ENCODE data around the gene TMEM54.

Gene TMEM54

DNA sequence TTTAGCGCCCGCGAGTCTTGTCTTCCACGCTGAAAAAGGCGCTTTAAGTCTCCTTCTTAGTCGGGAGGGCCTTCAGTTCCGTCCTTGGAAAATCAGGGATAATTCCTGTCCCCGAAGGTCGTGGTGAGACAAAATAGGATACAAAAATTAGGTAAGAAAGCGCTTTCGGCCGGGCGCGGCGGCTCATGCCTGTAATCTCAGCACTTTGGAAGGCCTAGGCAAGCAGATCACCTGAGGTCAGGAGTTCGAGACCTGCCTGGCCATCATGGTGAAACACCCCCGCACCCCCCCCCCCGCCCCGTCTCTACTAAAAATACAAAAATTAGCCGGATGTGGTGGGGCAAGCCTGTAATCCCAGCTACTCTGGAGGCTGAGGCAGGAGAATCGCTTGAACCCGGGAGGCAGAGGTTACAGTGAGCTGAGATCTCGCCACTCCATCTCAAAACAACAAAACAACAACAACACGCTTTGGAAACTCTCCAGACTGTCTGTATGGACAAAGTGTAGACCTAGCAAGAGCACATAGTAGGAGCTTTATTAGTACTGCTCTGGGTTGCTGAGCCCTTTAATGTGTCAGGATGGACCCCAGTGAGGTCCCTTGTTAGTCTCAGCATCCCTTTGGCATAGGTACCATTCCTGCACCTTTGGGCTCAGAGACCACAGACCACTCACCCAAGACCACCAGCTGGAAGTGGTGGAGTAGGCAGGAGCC is 790 bp upstream of the TMEM54 start:
- DNase-seq (ENCODE audit: low spot score) = no peak
- in situ Hi-C loops (cut with MboI; ENCODE audit: low sequenced_read_pairs, unreplicated experiment) = no loop called here
- TF ChIP-seq, protein P1, sequence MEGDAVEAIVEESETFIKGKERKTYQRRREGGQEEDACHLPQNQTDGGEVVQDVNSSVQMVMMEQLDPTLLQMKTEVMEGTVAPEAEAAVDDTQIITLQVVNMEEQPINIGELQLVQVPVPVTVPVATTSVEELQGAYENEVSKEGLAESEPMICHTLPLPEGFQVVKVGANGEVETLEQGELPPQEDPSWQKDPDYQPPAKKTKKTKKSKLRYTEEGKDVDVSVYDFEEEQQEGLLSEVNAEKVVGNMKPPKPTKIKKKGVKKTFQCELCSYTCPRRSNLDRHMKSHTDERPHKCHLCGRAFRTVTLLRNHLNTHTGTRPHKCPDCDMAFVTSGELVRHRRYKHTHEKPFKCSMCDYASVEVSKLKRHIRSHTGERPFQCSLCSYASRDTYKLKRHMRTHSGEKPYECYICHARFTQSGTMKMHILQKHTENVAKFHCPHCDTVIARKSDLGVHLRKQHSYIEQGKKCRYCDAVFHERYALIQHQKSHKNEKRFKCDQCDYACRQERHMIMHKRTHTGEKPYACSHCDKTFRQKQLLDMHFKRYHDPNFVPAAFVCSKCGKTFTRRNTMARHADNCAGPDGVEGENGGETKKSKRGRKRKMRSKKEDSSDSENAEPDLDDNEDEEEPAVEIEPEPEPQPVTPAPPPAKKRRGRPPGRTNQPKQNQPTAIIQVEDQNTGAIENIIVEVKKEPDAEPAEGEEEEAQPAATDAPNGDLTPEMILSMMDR (IDR thresholded peaks at IDR 0.05; ENCODE audit: borderline replicate concordance, control extremely low read depth, extremely low read depth, insufficient read depth, missing control alignments) = no peak

- TF ChIP-seq, protein P1 (IDR thresholded peaks at IDR 0.05; ENCODE audit: borderline replicate concordance, control extremely low read depth, extremely low read depth, insufficient read depth, missing control alignments) = no peak
Measured at GRCh38 chr1:32900371-32900955, 726 bp downstream of the TMEM54 start.

GRCh38 chr1:32899586-32900296 is 1.4 kb downstream of the TMEM54 start:
- DNase-seq (ENCODE audit: low spot score) = no peak
- TF ChIP-seq, protein P1 (IDR thresholded peaks at IDR 0.05; ENCODE audit: borderline replicate concordance, control extremely low read depth, extremely low read depth, insufficient read depth, missing control alignments) = no peak
- in situ Hi-C loops (cut with MboI; ENCODE audit: low sequenced_read_pairs, unreplicated experiment) = no loop called here

More at GRCh38 chr1:32900371-32900955, 726 bp downstream of the TMEM54 start:
- no peak for DNase-seq (ENCODE audit: low spot score)
- in situ Hi-C loops (cut with MboI; ENCODE audit: low sequenced_read_pairs, unreplicated experiment) = no loop called here

GRCh38 chr1:32898958-32899357 is 2.2 kb downstream of the TMEM54 start:
- in situ Hi-C loops (cut with MboI; ENCODE audit: low sequenced_read_pairs, unreplicated experiment) = no loop called here
- TF ChIP-seq, protein P1 (IDR thresholded peaks at IDR 0.05; ENCODE audit: borderline replicate concordance, control extremely low read depth, extremely low read depth, insufficient read depth, missing control alignments) = no peak
- no peak for DNase-seq (ENCODE audit: low spot score)

DNA sequence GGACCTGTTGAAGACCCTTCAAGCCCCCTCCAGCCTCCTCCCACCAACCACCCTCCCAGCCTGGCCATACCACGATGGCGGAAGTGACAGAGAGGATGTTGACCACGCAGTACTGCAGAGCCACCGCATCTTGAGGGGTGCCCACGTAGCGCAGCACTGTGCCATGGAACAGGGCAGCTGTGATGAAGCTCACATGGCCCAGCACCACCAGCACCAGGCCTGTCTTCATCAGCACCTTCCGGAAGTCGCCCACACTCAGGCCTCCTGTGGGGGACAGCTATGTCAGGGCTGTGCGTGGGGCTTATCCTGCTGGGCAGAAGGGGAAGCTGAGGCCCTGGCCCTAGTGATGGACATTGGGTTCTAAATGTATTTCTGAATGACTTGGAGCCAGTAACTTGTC is 3.1 kb downstream of the TMEM54 start:
- DNase-seq (ENCODE audit: low spot score) = no peak
- in situ Hi-C loops (cut with MboI; ENCODE audit: low sequenced_read_pairs, unreplicated experiment) = no loop called here
- TF ChIP-seq, protein P1 (IDR thresholded peaks at IDR 0.05; ENCODE audit: borderline replicate concordance, control extremely low read depth, extremely low read depth, insufficient read depth, missing control alignments) = no peak

DNA sequence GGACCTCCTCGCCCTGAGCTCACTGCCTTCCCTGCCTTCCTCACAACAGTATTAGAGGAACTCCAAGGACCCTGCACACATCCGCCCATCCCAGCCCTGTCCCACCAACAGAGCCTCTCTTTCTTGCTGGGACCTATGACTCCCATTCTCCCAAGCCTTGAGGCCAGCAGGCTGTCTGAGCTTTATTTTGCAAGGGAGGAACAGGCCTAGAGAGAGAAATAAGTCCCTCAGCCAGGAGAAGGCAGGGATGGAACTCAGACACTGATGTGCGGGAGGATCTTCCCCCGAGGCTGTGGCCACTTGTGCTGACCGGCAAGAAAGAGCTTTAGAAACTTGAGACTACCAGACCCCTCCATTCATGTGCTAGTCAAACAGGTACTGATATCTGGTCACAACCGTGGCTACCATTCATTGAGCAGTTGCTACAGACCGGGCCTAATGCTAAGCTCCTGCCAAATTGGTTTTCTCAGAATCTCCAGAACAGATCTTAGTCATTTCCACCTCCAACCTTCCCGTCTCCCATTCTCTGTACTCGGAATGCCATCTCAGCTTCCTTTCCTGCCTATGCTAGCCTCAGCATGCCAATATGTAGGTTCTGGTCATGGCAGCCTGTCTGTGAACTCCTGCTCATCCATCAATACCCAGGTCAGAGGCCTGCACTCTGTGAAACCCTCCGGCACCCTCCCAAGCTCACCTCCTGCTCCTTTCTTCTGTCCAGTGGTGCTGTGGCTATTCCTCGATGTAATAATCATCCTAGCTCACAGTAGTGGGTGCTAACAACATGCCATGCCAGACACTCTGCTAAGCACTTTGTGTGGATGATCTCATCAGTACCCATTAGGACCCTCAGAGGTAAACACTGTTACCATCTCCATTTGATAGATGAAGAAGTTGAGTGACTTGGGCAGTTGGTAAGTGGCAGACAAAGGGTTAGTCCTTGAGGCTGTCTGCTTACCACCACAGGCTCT is 3.8 kb downstream of the TMEM54 start:
- TF ChIP-seq, protein P1 (IDR thresholded peaks at IDR 0.05; ENCODE audit: borderline replicate concordance, control extremely low read depth, extremely low read depth, insufficient read depth, missing control alignments) = no peak
- no peak for DNase-seq (ENCODE audit: low spot score)
- in situ Hi-C loops (cut with MboI; ENCODE audit: low sequenced_read_pairs, unreplicated experiment) = no loop called here
